Neural cell (in vitro differentiated cells): ENCODE data around the gene SLC4A3. TPM values are rescaled to one million over a fixed set of nuclear protein-coding genes. Genes with fewer than 3 reads are reported as not detected.

Source experiments
- H2AFZ ChIP-seq: fragments of 200-600, 300-800 bp; sonication (generic), shearing (Covaris generic); 2 replicates; pipeline ENCODE4 v1.6.0; 2014; ENCODE audit warnings: low read depth, mild to moderate bottlenecking, antibody characterized with exemption, low read length, moderate library complexity
- H3F3A ChIP-seq: fragments of 200-600 bp; shearing (Covaris generic); 2 replicates; pipeline ENCODE4 v1.6.1; 2016; ENCODE audit warnings: mild to moderate bottlenecking, moderate library complexity, mixed read lengths, antibody characterized with exemption, low read length; ENCODE audit not compliant: insufficient read depth, poor library complexity, severe bottlenecking
- H3K27ac ChIP-seq: fragments of 200-600, 300-800 bp; sonication (generic), shearing (Covaris generic); 2 replicates; pipeline ENCODE4 v1.5.1; 2014; ENCODE audit warnings: mild to moderate bottlenecking, low read length, moderate library complexity
- H3K27me3 ChIP-seq: fragments of 300-800, 200-600 bp; sonication (generic), shearing (Covaris generic); 2 replicates; pipeline ENCODE4 v1.6.0; 2014; ENCODE audit warnings: mild to moderate bottlenecking, low read depth, low read length, moderate library complexity; ENCODE audit not compliant: insufficient read depth
- H3K36me3 ChIP-seq: fragments of 300-800, 200-600 bp; sonication (generic), shearing (Covaris generic); 2 replicates; pipeline ENCODE4 v1.5.1; 2014; ENCODE audit warnings: mild to moderate bottlenecking, antibody characterized with exemption, low read length, moderate library complexity; ENCODE audit not compliant: insufficient read depth
- H3K4me2 ChIP-seq: fragments of 300-800, 200-600 bp; sonication (generic), shearing (Covaris generic); 2 replicates; pipeline ENCODE4 v1.6.0; 2014; ENCODE audit warnings: mild to moderate bottlenecking, low read length
- H3K4me3 ChIP-seq: fragments of 300-800, 200-600 bp; sonication (generic), shearing (Covaris generic); 2 replicates; pipeline ENCODE4 v1.5.1; 2014; ENCODE audit warnings: mild to moderate bottlenecking, low read length, moderate library complexity
- H3K79me2 ChIP-seq: fragments of 200-600 bp; shearing (Covaris generic); replicated peaks from 2 replicates; pipeline ENCODE4 v1.6.0; 2014; ENCODE audit warnings: mild to moderate bottlenecking, low read length, moderate library complexity; ENCODE audit not compliant: insufficient read depth
- H3K9ac ChIP-seq: fragments of 300-800, 200-600 bp; sonication (generic), shearing (Covaris generic); 2 replicates; pipeline ENCODE4 v1.6.1; 2016; ENCODE audit warnings: mild to moderate bottlenecking, low read length, mixed read lengths
- H3K9me2 ChIP-seq: fragments of 200-600 bp; shearing (Covaris generic); 2 replicates; pipeline ENCODE4 v1.6.1; 2016; ENCODE audit warnings: mild to moderate bottlenecking, low read length, mixed read lengths; ENCODE audit not compliant: insufficient read depth
- H3K9me3 ChIP-seq: fragments of 200-600, 300-800 bp; sonication (generic), shearing (Covaris generic); 2 replicates; pipeline ENCODE4 v1.6.1; 2016; ENCODE audit warnings: mild to moderate bottlenecking, mixed run types, low read length, moderate library complexity, mixed read lengths
- H4K20me1 ChIP-seq: fragments of 200-600 bp; shearing (Covaris generic); 2 replicates; pipeline ENCODE4 v1.6.1; 2016; ENCODE audit warnings: mild to moderate bottlenecking, mixed run types; ENCODE audit not compliant: insufficient read depth
- CTCF ChIP-seq: fragments of 450-650 bp; IDR thresholded peaks from 2 replicates; pipeline ENCODE4 v1.5.1; 2014; ENCODE audit warnings: antibody characterized with exemption, mild to moderate bottlenecking, moderate library complexity; ENCODE audit not compliant: poor library complexity, severe bottlenecking
- EP300 ChIP-seq: fragments of 450-650 bp; conservative IDR thresholded peaks from 2 replicates; pipeline ENCODE4 v1.6.1; 2014; ENCODE audit warnings: antibody characterized with exemption, mild to moderate bottlenecking, moderate library complexity; ENCODE audit not compliant: poor library complexity, severe bottlenecking
- EZH2 ChIP-seq: fragments of 200-600, 300-800 bp; shearing (Covaris generic), sonication (generic); IDR thresholded peaks from 2 replicates; pipeline ENCODE4 v1.6.1; 2014; ENCODE audit warnings: antibody characterized with exemption, low read length, borderline replicate concordance, mild to moderate bottlenecking; ENCODE audit not compliant: insufficient read depth, poor library complexity, severe bottlenecking
- MXI1 ChIP-seq: fragments of 450-650 bp; conservative IDR thresholded peaks from 2 replicates; pipeline ENCODE4 v1.6.1; 2014; ENCODE audit warnings: antibody characterized with exemption, mild to moderate bottlenecking; ENCODE audit not compliant: poor library complexity, severe bottlenecking
- POLR2AphosphoS5 ChIP-seq: IDR thresholded peaks from 2 replicates; pipeline ENCODE4 v1.6.1; 2012
- RAD21 ChIP-seq: fragments of 450-650 bp; conservative IDR thresholded peaks from 2 replicates; pipeline ENCODE4 v1.6.1; 2014; ENCODE audit warnings: antibody characterized with exemption, mild to moderate bottlenecking, moderate library complexity
- REST ChIP-seq: IDR thresholded peaks from 2 replicates; pipeline ENCODE4 v1.6.1; 2012; ENCODE audit warnings: borderline replicate concordance
- SMC3 ChIP-seq: fragments of 450-650 bp; conservative IDR thresholded peaks from 2 replicates; pipeline ENCODE4 v1.6.1; 2014; ENCODE audit warnings: antibody characterized with exemption, mild to moderate bottlenecking, moderate library complexity; ENCODE audit not compliant: poor library complexity
- TAF1 ChIP-seq: IDR thresholded peaks from 2 replicates; pipeline ENCODE4 v1.6.1; 2012; ENCODE audit warnings: low read depth
- polyA plus RNA-seq: library from polyadenylated mRNA; depleted of rRNA; stranded (reverse); fragments of >200 nt; gene quantifications from 2 replicates; pipeline ENCODE4 v1.2.3, GENCODE V29; 2014

The SLC4A3 gene
- polyA plus RNA-seq, 1 donor from 2014 or later: 18.7 TPM

GRCh38 chr2:219638217-219638947, 11.0 kb downstream of the SLC4A3 start:
- Histone ChIP-seq H3F3A (no peaks in the 10 kb centered on the region), H3K79me2 (no peaks in the 10 kb centered on the region), H3K36me3 (no peaks in the 10 kb centered on the region), H3K9me3 (no peaks in the 10 kb centered on the region), H3K9me2 (no peaks in the 10 kb centered on the region), H3K4me2 (no peak overlapping the region), H3K27me3 (no peaks in the 10 kb centered on the region), H3K27ac (no peak overlapping the region), H4K20me1 (no peaks in the 10 kb centered on the region), H3K9ac (no peak overlapping the region), H3K4me3 (no peak overlapping the region), H2AFZ (no peak overlapping the region)
- no peak for TF ChIP-seq SMC3
- TF ChIP-seq TAF1: no peak
- no peak for TF ChIP-seq REST
- TF ChIP-seq EP300: no peak
- no peak for TF ChIP-seq RAD21
- no peak for TF ChIP-seq EZH2
- TF ChIP-seq CTCF: no peak
- no peak for TF ChIP-seq POLR2AphosphoS5
- TF ChIP-seq MXI1: no peak

GRCh38 chr2:219638948-219639755, 11.7 kb downstream of the SLC4A3 start:
- Histone ChIP-seq H3K27ac (no peak overlapping the region), H3K9me3 (no peaks in the 10 kb centered on the region), H3K4me3 (no peak overlapping the region), H3K27me3 (no peaks in the 10 kb centered on the region), H3K36me3 (no peaks in the 10 kb centered on the region), H2AFZ (no peak overlapping the region), H3K4me2 (no peak overlapping the region), H3F3A (no peaks in the 10 kb centered on the region), H3K9me2 (no peaks in the 10 kb centered on the region), H3K79me2 (no peaks in the 10 kb centered on the region), H4K20me1 (no peaks in the 10 kb centered on the region), H3K9ac (no peak overlapping the region)
- TF ChIP-seq REST: no peak
- no peak for TF ChIP-seq EZH2
- no peak for TF ChIP-seq CTCF
- no peak for TF ChIP-seq EP300
- no peak for TF ChIP-seq POLR2AphosphoS5
- TF ChIP-seq RAD21: no peak
- no peak for TF ChIP-seq MXI1
- TF ChIP-seq SMC3: no peak
- no peak for TF ChIP-seq TAF1
